GM23338 (cell line): Measurements from ENCODE around the gene M1AP. TPM values are rescaled to one million over a fixed set of nuclear protein-coding genes. Genes with fewer than 3 reads are reported as not detected.

Source experiments
- ATAC-seq: fragments of 200-7000 bp; cut with Tn5 transposase; 3 replicates; pipeline ENCODE4 v1.9.1; 2020
- DNase-seq: peaks from one replicate; pipeline ENCODE4 v3.0.0-alpha.2; 2015; ENCODE audit warnings: low spot score
- H2AFZ ChIP-seq: fragments of 200-600 bp; sonication (generic); 2 replicates; pipeline ENCODE4 v1.8.0; 2016; ENCODE audit warnings: antibody characterized with exemption, mild to moderate bottlenecking, moderate library complexity
- H3F3A ChIP-seq: fragments of 200-600 bp; sonication (generic); replicated peaks from 2 replicates; pipeline ENCODE4 v1.8.0; 2017; ENCODE audit warnings: antibody characterized with exemption, mixed run types, low read depth
- H3K27ac ChIP-seq: fragments of 200-600 bp; sonication (generic); 2 replicates; pipeline ENCODE4 v1.6.1; 2016; ENCODE audit warnings: low read depth
- H3K27me3 ChIP-seq: fragments of 200-600 bp; sonication (generic); 2 replicates; pipeline ENCODE4 v1.8.0; 2016; ENCODE audit warnings: mild to moderate bottlenecking, mixed run types, moderate library complexity; ENCODE audit not compliant: insufficient read depth
- H3K36me3 ChIP-seq: fragments of 200-600 bp; sonication (generic); 2 replicates; pipeline ENCODE4 v1.8.0; 2016; ENCODE audit warnings: mild to moderate bottlenecking; ENCODE audit not compliant: insufficient read depth
- H3K4me1 ChIP-seq: fragments of 200-600 bp; sonication (generic); 2 replicates; pipeline ENCODE4 v1.8.0; 2016; ENCODE audit warnings: mild to moderate bottlenecking, moderate library complexity; ENCODE audit not compliant: insufficient read depth
- H3K4me2 ChIP-seq: fragments of 200-600 bp; sonication (generic); 2 replicates; pipeline ENCODE4 v1.7.1; 2017; ENCODE audit warnings: mixed run types
- H3K4me3 ChIP-seq: fragments of 200-600 bp; sonication (generic); 2 replicates; pipeline ENCODE4 v1.6.1; 2016; ENCODE audit warnings: mixed run types
- H3K79me2 ChIP-seq: fragments of 200-600 bp; sonication (generic); replicated peaks from 2 replicates; pipeline ENCODE4 v1.8.0; 2017; ENCODE audit warnings: mild to moderate bottlenecking; ENCODE audit not compliant: insufficient read depth
- H3K9me2 ChIP-seq: fragments of 200-600 bp; sonication (generic); 2 replicates; pipeline ENCODE4 v1.8.0; 2017; ENCODE audit not compliant: insufficient read depth
- H4K20me1 ChIP-seq: fragments of 200-600 bp; sonication (generic); replicated peaks from 2 replicates; pipeline ENCODE4 v1.8.0; 2017; ENCODE audit warnings: mild to moderate bottlenecking; ENCODE audit not compliant: insufficient read depth
- H3K27ac Mint-ChIP-seq: 2 replicates; pipeline ENCODE4 v1.8.0; 2020; ENCODE audit warnings: inconsistent platforms, mild to moderate bottlenecking, moderate library complexity, mixed read lengths
- H3K27me3 Mint-ChIP-seq: 3 replicates; pipeline ENCODE4 v1.8.0; 2022; ENCODE audit warnings: low read depth, mild to moderate bottlenecking, moderate library complexity, mixed read lengths, inconsistent platforms; ENCODE audit not compliant: insufficient read depth, poor library complexity
- H3K36me3 Mint-ChIP-seq: 3 replicates; pipeline ENCODE4 v1.8.0; 2021; ENCODE audit warnings: low read depth, mild to moderate bottlenecking, inconsistent platforms, moderate library complexity, mixed read lengths
- H3K4me1 Mint-ChIP-seq: 3 replicates; pipeline ENCODE4 v1.8.0; 2020; ENCODE audit warnings: mild to moderate bottlenecking, inconsistent platforms, mixed read lengths
- H3K4me3 Mint-ChIP-seq: 3 replicates; pipeline ENCODE4 v1.8.0; 2021; ENCODE audit warnings: moderate library complexity, mild to moderate bottlenecking, inconsistent platforms, mixed read lengths
- H3K9me3 Mint-ChIP-seq: 3 replicates; pipeline ENCODE4 v1.8.0; 2020; ENCODE audit warnings: moderate library complexity, mild to moderate bottlenecking, inconsistent platforms, mixed read lengths
- CREB1 ChIP-seq: fragments of 250-450 bp; sonication (Bioruptor Pico); IDR thresholded peaks from 2 replicates; pipeline ENCODE4 v1.5.0; 2020; ENCODE audit warnings: low read depth, mild to moderate bottlenecking, moderate library complexity
- EZH2 ChIP-seq: fragments of 200-600 bp; sonication (generic); IDR thresholded peaks from one replicate; pipeline ENCODE4 v1.8.0; 2017; ENCODE audit warnings: antibody characterized with exemption, mild to moderate bottlenecking, low read depth; ENCODE audit not compliant: unreplicated experiment
- JUNB ChIP-seq: IDR thresholded peaks from one replicate; pipeline ENCODE4 v1.6.1; 2016; ENCODE audit warnings: antibody characterized with exemption; ENCODE audit not compliant: unreplicated experiment
- NANOG ChIP-seq: IDR thresholded peaks from 2 replicates; pipeline ENCODE4 v1.6.1; 2016; ENCODE audit warnings: antibody characterized with exemption, borderline replicate concordance
- POLR2AphosphoS5 ChIP-seq: IDR thresholded peaks from 2 replicates; pipeline ENCODE4 v1.6.1; 2016; ENCODE audit warnings: antibody characterized with exemption, low read depth
- STAT1 ChIP-seq: IDR thresholded peaks from one replicate; pipeline ENCODE4 v1.6.1; 2016; ENCODE audit warnings: antibody characterized with exemption; ENCODE audit not compliant: unreplicated experiment
- ZNF114 ChIP-seq: fragments of 250-450 bp; sonication (Bioruptor Pico); IDR thresholded peaks from 2 replicates; pipeline ENCODE4 v1.5.0; 2020; ENCODE audit warnings: mild to moderate bottlenecking, moderate library complexity
- ZNF331 ChIP-seq: fragments of 250-450 bp; sonication (Bioruptor Pico); IDR thresholded peaks from 2 replicates; pipeline ENCODE4 v1.5.0; 2020; ENCODE audit warnings: low read depth, mild to moderate bottlenecking, moderate library complexity
- polyA plus RNA-seq: library from polyadenylated mRNA; unstranded; fragments of >200 nt; fragmentation: Nextera tagmentation; extraction: Ambion mirVana; gene quantifications from 2 replicates; pipeline ENCODE4 v1.2.1, GENCODE V29; 2016
- total RNA-seq: library from RNA; depleted of rRNA; stranded (reverse); fragments of >200 nt; shearing (Covaris generic); gene quantifications from 2 replicates; pipeline ENCODE4 v1.2.3, GENCODE V29; 2014
- TF ChIP-seq, protein P1 (sequence below): IDR thresholded peaks from one replicate; pipeline ENCODE4 v1.6.1; 2018; ENCODE audit warnings: antibody characterized with exemption; ENCODE audit not compliant: unreplicated experiment
- TF ChIP-seq, protein P2 (sequence below): fragments of 250-450 bp; sonication (Bioruptor Pico); IDR thresholded peaks from 2 replicates; pipeline ENCODE4 v1.5.0; 2020; ENCODE audit warnings: mild to moderate bottlenecking, moderate library complexity
- TF ChIP-seq, protein P3 (sequence below): IDR thresholded peaks from 2 replicates; pipeline ENCODE4 v1.6.1; 2016; ENCODE audit warnings: antibody characterized with exemption

Gene M1AP
- total and polyA plus RNA-seq, 2 experiments from 2014 or later = 5.1 to 12.1 TPM

DNA sequence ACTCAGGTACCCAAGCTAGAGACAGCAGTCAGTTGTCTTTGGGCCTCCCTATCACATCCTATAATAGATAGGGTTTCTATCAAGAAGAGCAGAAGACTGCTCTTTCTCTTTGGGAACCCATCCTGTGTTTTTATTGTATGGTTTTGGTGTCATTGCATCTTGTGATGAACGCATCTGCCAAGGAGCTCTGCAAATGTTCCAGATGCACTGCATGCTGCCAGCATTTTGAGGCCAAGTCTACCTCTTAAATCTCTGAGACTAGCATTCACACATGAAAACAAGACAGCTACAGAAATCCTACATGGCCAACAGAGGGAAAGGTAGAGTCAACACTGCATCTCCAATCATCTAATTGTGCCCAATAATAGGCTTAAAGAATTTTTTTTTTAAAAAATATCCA, 20.0 kb upstream of the M1AP start (continued):
- TF ChIP-seq, protein P1, sequence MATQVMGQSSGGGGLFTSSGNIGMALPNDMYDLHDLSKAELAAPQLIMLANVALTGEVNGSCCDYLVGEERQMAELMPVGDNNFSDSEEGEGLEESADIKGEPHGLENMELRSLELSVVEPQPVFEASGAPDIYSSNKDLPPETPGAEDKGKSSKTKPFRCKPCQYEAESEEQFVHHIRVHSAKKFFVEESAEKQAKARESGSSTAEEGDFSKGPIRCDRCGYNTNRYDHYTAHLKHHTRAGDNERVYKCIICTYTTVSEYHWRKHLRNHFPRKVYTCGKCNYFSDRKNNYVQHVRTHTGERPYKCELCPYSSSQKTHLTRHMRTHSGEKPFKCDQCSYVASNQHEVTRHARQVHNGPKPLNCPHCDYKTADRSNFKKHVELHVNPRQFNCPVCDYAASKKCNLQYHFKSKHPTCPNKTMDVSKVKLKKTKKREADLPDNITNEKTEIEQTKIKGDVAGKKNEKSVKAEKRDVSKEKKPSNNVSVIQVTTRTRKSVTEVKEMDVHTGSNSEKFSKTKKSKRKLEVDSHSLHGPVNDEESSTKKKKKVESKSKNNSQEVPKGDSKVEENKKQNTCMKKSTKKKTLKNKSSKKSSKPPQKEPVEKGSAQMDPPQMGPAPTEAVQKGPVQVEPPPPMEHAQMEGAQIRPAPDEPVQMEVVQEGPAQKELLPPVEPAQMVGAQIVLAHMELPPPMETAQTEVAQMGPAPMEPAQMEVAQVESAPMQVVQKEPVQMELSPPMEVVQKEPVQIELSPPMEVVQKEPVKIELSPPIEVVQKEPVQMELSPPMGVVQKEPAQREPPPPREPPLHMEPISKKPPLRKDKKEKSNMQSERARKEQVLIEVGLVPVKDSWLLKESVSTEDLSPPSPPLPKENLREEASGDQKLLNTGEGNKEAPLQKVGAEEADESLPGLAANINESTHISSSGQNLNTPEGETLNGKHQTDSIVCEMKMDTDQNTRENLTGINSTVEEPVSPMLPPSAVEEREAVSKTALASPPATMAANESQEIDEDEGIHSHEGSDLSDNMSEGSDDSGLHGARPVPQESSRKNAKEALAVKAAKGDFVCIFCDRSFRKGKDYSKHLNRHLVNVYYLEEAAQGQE = no peak
- TF ChIP-seq EZH2 (no peak), NANOG (no peak)

DNA sequence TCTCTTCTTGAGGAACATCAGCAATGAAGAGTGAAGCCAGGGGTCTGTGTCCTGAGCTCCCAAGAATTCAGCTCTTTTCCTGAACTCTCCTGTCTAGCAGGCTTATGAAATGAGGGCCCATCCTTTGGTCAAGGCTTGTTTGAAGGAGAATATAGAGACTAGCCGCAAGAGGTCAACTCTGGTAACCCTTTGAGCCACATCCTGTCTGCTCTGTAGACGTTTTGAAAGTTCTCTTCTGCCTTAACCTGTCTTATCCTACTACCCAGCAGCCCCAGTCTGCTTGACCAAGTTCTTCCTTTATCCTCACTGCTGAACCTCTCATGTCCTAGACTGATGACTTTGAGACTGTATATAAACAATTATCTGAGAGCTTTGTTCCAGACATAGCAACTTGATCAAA, 11.3 kb upstream of the M1AP start:
- ATAC-seq (no peak), DNase-seq (no peak)
- H3K27me3 Mint-ChIP-seq = peaks cover 21% of the 10 kb centered on the region
- H3K4me3 Mint-ChIP-seq = no peak overlapping the region
- Histone ChIP-seq H3K4me3 (no peak overlapping the region), H3K4me1 (no peaks in the 10 kb centered on the region), H3K27ac (no peak overlapping the region), H3K36me3 (no peaks in the 10 kb centered on the region), H2AFZ (no peak overlapping the region), H3K9me2 (no peaks in the 10 kb centered on the region), H3K79me2 (no peaks in the 10 kb centered on the region), H4K20me1 (peaks cover 4% of the 10 kb centered on the region; the same call in 1 of the 2 replicates), H3F3A (0 out of 2 replicates have a peak, but pooled peaks cover 4% of the 10 kb centered on the region), H3K4me2 (no peak overlapping the region), H3K27me3 (peaks cover 26% of the 10 kb centered on the region)
- H3K36me3 Mint-ChIP-seq = no peaks in the 10 kb centered on the region
- H3K4me1 Mint-ChIP-seq = peaks cover 4% of the 10 kb centered on the region
- H3K27ac Mint-ChIP-seq = no peak overlapping the region
- H3K9me3 Mint-ChIP-seq = no peaks in the 10 kb centered on the region
- TF ChIP-seq NANOG (no peak), EZH2 (no peak), JUNB (no peak), CREB1 (no peak), POLR2AphosphoS5 (no peak), ZNF114 (CRISPR knock-in tag) (no peak), ZNF331 (no peak), STAT1 (no peak)
- TF ChIP-seq, protein P1 = no peak
- TF ChIP-seq, protein P2, sequence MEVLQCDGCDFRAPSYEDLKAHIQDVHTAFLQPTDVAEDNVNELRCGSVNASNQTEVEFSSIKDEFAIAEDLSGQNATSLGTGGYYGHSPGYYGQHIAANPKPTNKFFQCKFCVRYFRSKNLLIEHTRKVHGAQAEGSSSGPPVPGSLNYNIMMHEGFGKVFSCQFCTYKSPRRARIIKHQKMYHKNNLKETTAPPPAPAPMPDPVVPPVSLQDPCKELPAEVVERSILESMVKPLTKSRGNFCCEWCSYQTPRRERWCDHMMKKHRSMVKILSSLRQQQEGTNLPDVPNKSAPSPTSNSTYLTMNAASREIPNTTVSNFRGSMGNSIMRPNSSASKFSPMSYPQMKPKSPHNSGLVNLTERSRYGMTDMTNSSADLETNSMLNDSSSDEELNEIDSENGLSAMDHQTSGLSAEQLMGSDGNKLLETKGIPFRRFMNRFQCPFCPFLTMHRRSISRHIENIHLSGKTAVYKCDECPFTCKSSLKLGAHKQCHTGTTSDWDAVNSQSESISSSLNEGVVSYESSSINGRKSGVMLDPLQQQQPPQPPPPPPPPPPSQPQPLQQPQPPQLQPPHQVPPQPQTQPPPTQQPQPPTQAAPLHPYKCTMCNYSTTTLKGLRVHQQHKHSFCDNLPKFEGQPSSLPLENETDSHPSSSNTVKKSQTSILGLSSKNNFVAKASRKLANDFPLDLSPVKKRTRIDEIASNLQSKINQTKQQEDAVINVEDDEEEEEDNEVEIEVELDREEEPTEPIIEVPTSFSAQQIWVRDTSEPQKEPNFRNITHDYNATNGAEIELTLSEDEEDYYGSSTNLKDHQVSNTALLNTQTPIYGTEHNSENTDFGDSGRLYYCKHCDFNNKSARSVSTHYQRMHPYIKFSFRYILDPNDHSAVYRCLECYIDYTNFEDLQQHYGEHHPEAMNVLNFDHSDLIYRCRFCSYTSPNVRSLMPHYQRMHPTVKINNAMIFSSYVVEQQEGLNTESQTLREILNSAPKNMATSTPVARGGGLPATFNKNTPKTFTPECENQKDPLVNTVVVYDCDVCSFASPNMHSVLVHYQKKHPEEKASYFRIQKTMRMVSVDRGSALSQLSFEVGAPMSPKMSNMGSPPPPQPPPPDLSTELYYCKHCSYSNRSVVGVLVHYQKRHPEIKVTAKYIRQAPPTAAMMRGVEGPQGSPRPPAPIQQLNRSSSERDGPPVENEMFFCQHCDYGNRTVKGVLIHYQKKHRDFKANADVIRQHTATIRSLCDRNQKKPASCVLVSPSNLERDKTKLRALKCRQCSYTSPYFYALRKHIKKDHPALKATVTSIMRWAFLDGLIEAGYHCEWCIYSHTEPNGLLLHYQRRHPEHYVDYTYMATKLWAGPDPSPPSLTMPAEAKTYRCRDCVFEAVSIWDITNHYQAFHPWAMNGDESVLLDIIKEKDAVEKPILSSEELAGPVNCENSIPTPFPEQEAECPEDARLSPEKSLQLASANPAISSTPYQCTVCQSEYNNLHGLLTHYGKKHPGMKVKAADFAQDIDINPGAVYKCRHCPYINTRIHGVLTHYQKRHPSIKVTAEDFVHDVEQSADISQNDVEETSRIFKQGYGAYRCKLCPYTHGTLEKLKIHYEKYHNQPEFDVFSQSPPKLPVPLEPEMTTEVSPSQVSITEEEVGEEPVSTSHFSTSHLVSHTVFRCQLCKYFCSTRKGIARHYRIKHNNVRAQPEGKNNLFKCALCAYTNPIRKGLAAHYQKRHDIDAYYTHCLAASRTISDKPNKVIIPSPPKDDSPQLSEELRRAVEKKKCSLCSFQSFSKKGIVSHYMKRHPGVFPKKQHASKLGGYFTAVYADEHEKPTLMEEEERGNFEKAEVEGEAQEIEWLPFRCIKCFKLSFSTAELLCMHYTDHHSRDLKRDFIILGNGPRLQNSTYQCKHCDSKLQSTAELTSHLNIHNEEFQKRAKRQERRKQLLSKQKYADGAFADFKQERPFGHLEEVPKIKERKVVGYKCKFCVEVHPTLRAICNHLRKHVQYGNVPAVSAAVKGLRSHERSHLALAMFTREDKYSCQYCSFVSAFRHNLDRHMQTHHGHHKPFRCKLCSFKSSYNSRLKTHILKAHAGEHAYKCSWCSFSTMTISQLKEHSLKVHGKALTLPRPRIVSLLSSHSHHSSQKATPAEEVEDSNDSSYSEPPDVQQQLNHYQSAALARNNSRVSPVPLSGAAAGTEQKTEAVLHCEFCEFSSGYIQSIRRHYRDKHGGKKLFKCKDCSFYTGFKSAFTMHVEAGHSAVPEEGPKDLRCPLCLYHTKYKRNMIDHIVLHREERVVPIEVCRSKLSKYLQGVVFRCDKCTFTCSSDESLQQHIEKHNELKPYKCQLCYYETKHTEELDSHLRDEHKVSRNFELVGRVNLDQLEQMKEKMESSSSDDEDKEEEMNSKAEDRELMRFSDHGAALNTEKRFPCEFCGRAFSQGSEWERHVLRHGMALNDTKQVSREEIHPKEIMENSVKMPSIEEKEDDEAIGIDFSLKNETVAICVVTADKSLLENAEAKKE (CRISPR knock-in tag) = no peak
- TF ChIP-seq, protein P3, sequence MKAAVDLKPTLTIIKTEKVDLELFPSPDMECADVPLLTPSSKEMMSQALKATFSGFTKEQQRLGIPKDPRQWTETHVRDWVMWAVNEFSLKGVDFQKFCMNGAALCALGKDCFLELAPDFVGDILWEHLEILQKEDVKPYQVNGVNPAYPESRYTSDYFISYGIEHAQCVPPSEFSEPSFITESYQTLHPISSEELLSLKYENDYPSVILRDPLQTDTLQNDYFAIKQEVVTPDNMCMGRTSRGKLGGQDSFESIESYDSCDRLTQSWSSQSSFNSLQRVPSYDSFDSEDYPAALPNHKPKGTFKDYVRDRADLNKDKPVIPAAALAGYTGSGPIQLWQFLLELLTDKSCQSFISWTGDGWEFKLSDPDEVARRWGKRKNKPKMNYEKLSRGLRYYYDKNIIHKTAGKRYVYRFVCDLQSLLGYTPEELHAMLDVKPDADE = no peak
